Endothelial cell of umbilical vein (primary cell): ENCODE measurements around the gene SLC1A7. TPM values are rescaled to one million over a fixed set of nuclear protein-coding genes. Genes with fewer than 3 reads are reported as not detected.

Experiments used
- BruUV-seq: library from RNA; stranded (reverse); fragments of 400-500 nt; replicated peaks from 2 replicates; lab custom pipeline; 2021; lab: Mats Ljungman, UMichigan
- CTCF ChIA-PET: fragments of 300-600, 350-600 bp; sonication (Branson Sonifier 250); formaldehyde crosslinking; loops from one replicate; lab custom pipeline; 2021; ENCODE audit warnings: antibody characterized with exemption, inconsistent platforms; lab: Charles Lee
- POLR2A ChIA-PET: fragments of 300-600, 350-600 bp; sonication (Branson Sonifier 250); formaldehyde crosslinking; loops from one replicate; lab custom pipeline; 2021; ENCODE audit warnings: antibody characterized with exemption, inconsistent platforms; lab: Charles Lee
- DNase-seq: peaks from one replicate; pipeline ENCODE4 v3.0.0-alpha.2; 2011; ENCODE audit warnings: low read depth, low spot score
- FAIRE-seq: peaks from 2 replicates; lab custom pipeline; 2011; peaks lifted over from hg19 to GRCh38; lab: Jason Lieb, UNC
- H2AFZ ChIP-seq: 2 replicates; pipeline ENCODE4 v1.6.0; 2012; ENCODE audit warnings: low read depth, low read length, control low read depth, inconsistent platforms
- H3K27ac ChIP-seq: 2 replicates; pipeline ENCODE4 v1.5.1; 2011; ENCODE audit warnings: low read depth, mild to moderate bottlenecking, control low read depth, low read length, moderate library complexity; ENCODE audit not compliant: insufficient read depth
- H3K27me3 ChIP-seq, 2 experiments: 2 replicates each; pipeline versions ENCODE4 v1.6.0 to v1.6.1; 2011; ENCODE audit warnings: low read length in 2 of 2, mixed read lengths in 1 of 2; ENCODE audit not compliant: control insufficient read depth in 2 of 2, insufficient read depth in 2 of 2
- H3K36me3 ChIP-seq, 2 experiments: 2 replicates in 1 of 2; 3 replicates in 1 of 2; pipeline ENCODE4 v1.5.1; 2011; ENCODE audit warnings: low read length in 2 of 2, mild to moderate bottlenecking in 1 of 2, moderate library complexity in 1 of 2; ENCODE audit not compliant: control insufficient read depth in 2 of 2, insufficient read depth in 2 of 2; ENCODE audit errors: extremely low read depth in 1 of 2
- H3K4me1 ChIP-seq: 3 replicates; pipeline ENCODE4 v1.5.1; 2011; ENCODE audit warnings: mild to moderate bottlenecking, low read length; ENCODE audit not compliant: control insufficient read depth, insufficient read depth; ENCODE audit errors: extremely low read depth
- H3K4me2 ChIP-seq: 2 replicates; pipeline ENCODE4 v1.6.1; 2011; ENCODE audit warnings: low read length, control low read depth, mixed read lengths; ENCODE audit not compliant: insufficient read depth
- H3K4me3 ChIP-seq, 3 experiments: fragments of 200-600 bp in 1 of 3; sonication (generic), shearing (Covaris generic) in 1 of 3; replicated peaks in 1 of 3; 2 replicates each; pipeline ENCODE4 v1.5.1; 2011 to 2016; ENCODE audit warnings: control low read depth in 3 of 3, low read length in 3 of 3, mild to moderate bottlenecking in 2 of 3, inconsistent platforms in 1 of 3, low read depth in 1 of 3, moderate library complexity in 1 of 3; ENCODE audit not compliant: insufficient read depth in 1 of 3
- H3K79me2 ChIP-seq: 2 replicates; pipeline ENCODE4 v1.6.0; 2012; ENCODE audit warnings: low read length, inconsistent platforms; ENCODE audit not compliant: control insufficient read depth, insufficient read depth
- H3K9ac ChIP-seq: replicated peaks from 2 replicates; pipeline ENCODE3; 2011; ENCODE audit warnings: low read length, control low read depth; ENCODE audit not compliant: insufficient read depth; ENCODE audit errors: extremely low read depth
- H3K9me1 ChIP-seq: replicated peaks from 3 replicates; pipeline ENCODE4 v1.6.0; 2011; ENCODE audit warnings: mild to moderate bottlenecking, low read length; ENCODE audit not compliant: control insufficient read depth, insufficient read depth; ENCODE audit errors: extremely low read depth
- H3K9me3 ChIP-seq: replicated peaks from 2 replicates; pipeline ENCODE4 v1.5.1; 2012; ENCODE audit warnings: low read length, inconsistent platforms; ENCODE audit not compliant: control insufficient read depth, insufficient read depth
- H4K20me1 ChIP-seq: replicated peaks from 2 replicates; pipeline ENCODE3; 2011; ENCODE audit warnings: mild to moderate bottlenecking, low read length; ENCODE audit not compliant: control insufficient read depth, insufficient read depth; ENCODE audit errors: extremely low read depth
- EZH2 ChIP-seq: IDR thresholded peaks from 2 replicates; pipeline ENCODE4 v1.6.1; 2012; ENCODE audit warnings: borderline replicate concordance, low read depth, mild to moderate bottlenecking, moderate library complexity, low read length, inconsistent platforms; ENCODE audit not compliant: severe bottlenecking
- FOS ChIP-seq: IDR thresholded peaks from 2 replicates; pipeline ENCODE4 v1.6.1; 2011; ENCODE audit warnings: mild to moderate bottlenecking, low read length, moderate library complexity, borderline replicate concordance; ENCODE audit not compliant: insufficient read depth
- GATA2 ChIP-seq: IDR thresholded peaks from 2 replicates; pipeline ENCODE4 v1.7.0; 2011; ENCODE audit warnings: low read depth, mild to moderate bottlenecking, moderate library complexity, mixed read lengths, low read length; ENCODE audit not compliant: insufficient read length, insufficient read depth
- JUN ChIP-seq: IDR thresholded peaks from 2 replicates; pipeline ENCODE4 v1.6.1; 2011; ENCODE audit warnings: borderline replicate concordance, low read depth; ENCODE audit not compliant: insufficient read length, insufficient read depth
- MYC ChIP-seq: IDR thresholded peaks from one replicate; pipeline ENCODE4 v1.6.1; 2011; ENCODE audit warnings: mild to moderate bottlenecking, low read depth, low read length
- POLR2A ChIP-seq: IDR thresholded peaks from 2 replicates; pipeline ENCODE4 v1.6.1; 2012; ENCODE audit warnings: low read depth, mild to moderate bottlenecking, control low read depth, low read length
- POLR2AphosphoS5 ChIP-seq: IDR thresholded peaks from 2 replicates; pipeline ENCODE4 v1.6.1; 2012; ENCODE audit warnings: low read depth, mild to moderate bottlenecking, control low read depth, low read length, moderate library complexity; ENCODE audit not compliant: insufficient read depth
- dilution Hi-C: fragments of 300-500 bp; cut with MboI; formaldehyde crosslinking; loops from one replicate; pipeline ENCODE4 v1.15.0; 2019; ENCODE audit warnings: low sequenced_read_pairs; ENCODE audit not compliant: extremely low pct_ligation_motif_present
- intact Hi-C: fragments of 100-400 bp; cut with micrococcal nuclease; formaldehyde crosslinking; loops from one replicate; pipeline ENCODE4 v1.10.0; 2022
- polyA plus RNA-seq, 4 experiments: library from polyadenylated mRNA; depleted of rRNA in 3 of 4; stranded (reverse) in 3 of 4; unstranded in 1 of 4; fragments of >200 nt; gene quantifications; 2 replicates each; pipeline versions ENCODE4 v1.2.1 to v1.2.3, GENCODE V29; 2011 to 2012; ENCODE audit warnings: missing spikeins in 1 of 4
- total RNA-seq: library from RNA; stranded (reverse); gene quantifications from 2 replicates; pipeline ENCODE4 v1.2.3, GENCODE V29; 2021
- TF ChIP-seq, protein P1 (sequence below): IDR thresholded peaks from 2 replicates; pipeline ENCODE4 v1.6.1; 2011; ENCODE audit not compliant: insufficient read depth, insufficient read length
- TF ChIP-seq, protein P2 (sequence below), 2 donors: IDR thresholded peaks; 1 replicate in 1 of 2; 2 replicates in 1 of 2; pipeline ENCODE4 v1.5.1; 2011; ENCODE audit warnings: low read length in 2 of 2, mild to moderate bottlenecking in 2 of 2, moderate library complexity in 2 of 2, control low read depth in 1 of 2, inconsistent platforms in 1 of 2, low read depth in 1 of 2; ENCODE audit not compliant: insufficient read depth in 1 of 2; ENCODE audit errors: extremely low read depth in 1 of 2

SLC1A7 gene
- total and polyA plus RNA-seq, 2 donors (not counting 3 experiments of a cell fraction or from before 2014, with no cell fraction given), result not detected

DNA sequence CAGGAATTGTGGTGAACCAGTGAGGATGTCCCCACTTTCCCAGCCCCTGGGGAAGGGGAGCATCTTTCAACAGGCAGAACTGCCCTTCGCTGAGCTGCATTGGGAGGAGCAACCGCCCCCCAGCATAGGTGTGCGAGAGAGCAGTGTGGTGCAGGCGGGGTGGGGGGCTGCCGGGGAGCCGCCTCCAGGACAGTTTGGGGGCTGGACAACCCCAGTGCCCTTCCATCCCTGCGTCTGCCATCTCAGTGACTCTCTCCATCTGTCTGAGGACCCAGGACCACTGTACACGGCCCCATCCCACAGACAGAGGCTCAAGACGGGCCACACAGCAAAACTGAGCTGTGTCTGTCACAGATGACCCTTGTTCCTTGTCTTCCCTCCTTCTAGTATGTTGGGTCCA, 66.3 kb downstream of the SLC1A7 start:
- H3K27me3 ChIP-seq, result no peaks in the 10 kb centered on the region
- FAIRE-seq, result no peak
- no peaks in the 10 kb centered on the region for H3K36me3 ChIP-seq
- TF ChIP-seq GATA2 (no peak), POLR2A (no peak), MYC (no peak), POLR2AphosphoS5 (no peak), JUN (no peak), FOS (no peak), EZH2 (no peak)
- TF ChIP-seq, protein P1, sequence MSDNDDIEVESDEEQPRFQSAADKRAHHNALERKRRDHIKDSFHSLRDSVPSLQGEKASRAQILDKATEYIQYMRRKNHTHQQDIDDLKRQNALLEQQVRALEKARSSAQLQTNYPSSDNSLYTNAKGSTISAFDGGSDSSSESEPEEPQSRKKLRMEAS, result no peak
- TF ChIP-seq, protein P2, sequence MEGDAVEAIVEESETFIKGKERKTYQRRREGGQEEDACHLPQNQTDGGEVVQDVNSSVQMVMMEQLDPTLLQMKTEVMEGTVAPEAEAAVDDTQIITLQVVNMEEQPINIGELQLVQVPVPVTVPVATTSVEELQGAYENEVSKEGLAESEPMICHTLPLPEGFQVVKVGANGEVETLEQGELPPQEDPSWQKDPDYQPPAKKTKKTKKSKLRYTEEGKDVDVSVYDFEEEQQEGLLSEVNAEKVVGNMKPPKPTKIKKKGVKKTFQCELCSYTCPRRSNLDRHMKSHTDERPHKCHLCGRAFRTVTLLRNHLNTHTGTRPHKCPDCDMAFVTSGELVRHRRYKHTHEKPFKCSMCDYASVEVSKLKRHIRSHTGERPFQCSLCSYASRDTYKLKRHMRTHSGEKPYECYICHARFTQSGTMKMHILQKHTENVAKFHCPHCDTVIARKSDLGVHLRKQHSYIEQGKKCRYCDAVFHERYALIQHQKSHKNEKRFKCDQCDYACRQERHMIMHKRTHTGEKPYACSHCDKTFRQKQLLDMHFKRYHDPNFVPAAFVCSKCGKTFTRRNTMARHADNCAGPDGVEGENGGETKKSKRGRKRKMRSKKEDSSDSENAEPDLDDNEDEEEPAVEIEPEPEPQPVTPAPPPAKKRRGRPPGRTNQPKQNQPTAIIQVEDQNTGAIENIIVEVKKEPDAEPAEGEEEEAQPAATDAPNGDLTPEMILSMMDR (IDR thresholded peaks at IDR 0.05; ENCODE audit: extremely low read depth in 1 of 2, insufficient read depth in 1 of 2, low read depth in 1 of 2, low read length in 2 of 2), result no peak
- H3K9ac ChIP-seq, result no peak overlapping the region
- H3K79me2 ChIP-seq, result no peaks in the 10 kb centered on the region
- dilution Hi-C loops, result no loop called here
- H3K4me3 ChIP-seq, result no peak overlapping the region
- POLR2A ChIA-PET, result no interaction called here
- no TSS peak for BruUV-seq
- no peaks in the 10 kb centered on the region for H3K9me3 ChIP-seq
- intact Hi-C loops, result no loop called here
- no peak overlapping the region for H2AFZ ChIP-seq
- DNase-seq, result no peak
- H3K9me1 ChIP-seq, result no peaks in the 10 kb centered on the region
- H3K4me2 ChIP-seq, result no peak overlapping the region
- H4K20me1 ChIP-seq, result no peaks in the 10 kb centered on the region
- no peak overlapping the region for H3K27ac ChIP-seq
- H3K4me1 ChIP-seq, result no peaks in the 10 kb centered on the region
- CTCF ChIA-PET, result no interaction called here
